DMS79 (cell line): ENCODE measurements around the gene PPP2R1B.

Source experiments
- DNase-seq: peaks from one replicate; lab custom pipeline; 2025; lab: John Stamatoyannopoulos, UW

The PPP2R1B gene

DNA sequence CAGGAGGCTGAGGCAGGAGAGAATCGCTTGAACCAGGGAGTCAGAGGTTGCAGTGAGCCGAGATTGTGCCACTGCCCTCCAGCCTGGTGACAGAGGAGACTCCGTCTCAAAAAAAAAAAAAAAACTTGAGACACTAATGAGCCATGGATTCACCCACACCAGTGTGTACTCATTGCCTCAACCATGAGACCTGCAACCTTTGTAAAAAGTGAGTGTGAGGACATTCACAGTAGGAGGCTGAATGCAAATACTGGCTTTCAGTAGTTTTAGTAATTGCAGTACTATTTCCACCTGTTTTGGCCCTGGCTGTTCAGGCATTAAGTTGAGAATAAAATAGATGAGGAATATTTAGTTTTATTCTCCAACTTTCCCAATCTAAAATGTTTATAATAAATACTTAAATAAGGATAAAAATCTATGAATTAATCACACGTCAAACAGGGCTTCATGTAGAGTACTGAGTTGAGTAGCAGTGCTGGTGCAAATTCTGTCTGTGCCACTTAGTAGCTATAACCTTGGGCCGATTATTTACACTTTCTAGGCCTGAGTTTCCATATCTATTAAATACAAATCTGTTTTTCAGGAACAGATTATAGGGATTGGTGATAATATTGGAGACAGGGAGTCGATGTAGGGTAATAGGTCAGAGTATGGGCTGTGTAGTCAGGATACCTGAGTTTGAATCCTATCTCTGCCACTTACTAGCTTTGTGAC lies 72.8 kb downstream of the PPP2R1B start:
- no peak for DNase-seq

- DNase-seq: no peak
Measured at GRCh38 chr11:111691741-111692140, 74.4 kb downstream of the PPP2R1B start.

DNA sequence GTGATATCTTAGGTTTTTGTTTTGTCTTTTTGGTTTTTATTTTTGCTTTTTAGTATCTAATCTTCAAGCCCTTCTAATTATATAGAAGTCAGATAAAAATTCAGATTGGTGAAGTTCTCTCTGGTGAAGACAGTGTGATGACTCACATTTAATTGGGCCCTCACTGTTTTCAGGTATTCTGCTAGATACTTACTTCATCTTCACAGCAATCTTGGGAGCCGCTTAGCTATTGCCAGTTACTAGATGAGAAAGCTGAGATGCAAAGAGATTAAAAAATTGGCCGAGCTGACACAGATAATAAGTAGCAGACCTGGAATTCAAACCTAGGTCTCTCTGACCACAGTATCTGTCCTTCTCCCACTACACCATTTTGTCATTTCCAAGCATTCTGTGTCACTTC lies 75.0 kb downstream of the PPP2R1B start:
- DNase-seq: no peak

DNA sequence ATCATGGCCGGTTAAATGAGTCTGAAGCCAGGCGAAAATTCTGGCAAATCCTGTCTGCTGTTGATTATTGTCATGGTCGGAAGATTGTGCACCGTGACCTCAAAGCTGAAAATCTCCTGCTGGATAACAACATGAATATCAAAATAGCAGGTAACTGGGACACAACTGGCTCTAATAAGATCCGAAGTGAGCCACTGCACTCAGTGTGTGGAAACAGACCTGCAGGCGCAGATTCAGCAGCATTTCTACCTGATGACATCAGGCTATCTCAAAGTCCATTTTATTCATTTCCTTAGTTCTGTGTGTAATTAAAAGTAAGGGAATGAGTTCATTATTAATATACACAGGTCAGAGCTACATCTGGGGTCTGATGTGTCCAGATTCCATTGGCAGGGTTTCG lies 78.2 kb downstream of the PPP2R1B start:
- no peak for DNase-seq

DNA sequence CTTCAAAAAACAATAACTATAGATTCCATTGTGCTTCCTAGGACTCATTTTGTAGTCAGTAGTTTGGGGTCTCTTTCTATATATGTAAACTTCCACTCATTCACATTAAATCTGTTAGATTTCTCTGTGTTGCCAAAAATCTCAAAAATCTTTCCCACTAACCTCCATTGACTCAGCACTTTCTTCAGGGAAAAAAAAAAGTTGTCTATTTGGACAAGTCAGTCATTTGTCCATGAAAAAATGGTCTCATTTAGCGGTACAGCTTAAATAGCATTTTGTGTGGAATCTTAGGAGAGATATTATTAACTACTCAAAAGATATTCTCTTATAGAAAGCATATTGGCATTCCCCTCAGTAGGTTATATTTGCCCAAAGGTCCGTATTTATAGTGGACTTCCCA lies 81.9 kb downstream of the PPP2R1B start:
- DNase-seq: no peak

DNA sequence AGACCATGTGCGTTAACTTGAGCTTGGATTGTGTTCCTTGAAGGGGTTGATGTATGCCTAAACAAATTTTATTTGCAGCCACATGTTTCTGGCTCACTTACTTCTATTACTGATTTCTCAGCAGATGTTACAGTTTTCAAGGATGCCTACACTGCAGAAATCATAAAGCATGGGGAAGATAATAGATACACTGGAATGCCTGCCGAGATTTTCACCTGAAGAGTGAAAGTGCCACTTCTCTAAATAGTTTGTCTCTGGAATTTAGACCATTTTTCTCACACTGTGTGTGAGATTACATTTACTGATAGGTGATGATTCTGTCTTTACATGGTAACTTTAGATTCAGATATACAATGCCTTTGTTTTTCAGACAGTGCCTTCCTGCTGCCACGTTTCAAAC lies 82.4 kb downstream of the PPP2R1B start:
- DNase-seq: no peak

- DNase-seq: no peak
Measured at GRCh38 chr11:111680486-111681175, 85.6 kb downstream of the PPP2R1B start.
